ENCODE measurements around the gene THRA. TPM values are rescaled to one million over a fixed set of nuclear protein-coding genes. Genes with fewer than 3 reads are reported as not detected.

THRA gene
- total and polyA plus RNA-seq, 2 of the 8 experiments (the other 6 are each of a cell fraction or from before 2014, with no cell fraction given) = 6.4 to 10.2 TPM

DNA sequence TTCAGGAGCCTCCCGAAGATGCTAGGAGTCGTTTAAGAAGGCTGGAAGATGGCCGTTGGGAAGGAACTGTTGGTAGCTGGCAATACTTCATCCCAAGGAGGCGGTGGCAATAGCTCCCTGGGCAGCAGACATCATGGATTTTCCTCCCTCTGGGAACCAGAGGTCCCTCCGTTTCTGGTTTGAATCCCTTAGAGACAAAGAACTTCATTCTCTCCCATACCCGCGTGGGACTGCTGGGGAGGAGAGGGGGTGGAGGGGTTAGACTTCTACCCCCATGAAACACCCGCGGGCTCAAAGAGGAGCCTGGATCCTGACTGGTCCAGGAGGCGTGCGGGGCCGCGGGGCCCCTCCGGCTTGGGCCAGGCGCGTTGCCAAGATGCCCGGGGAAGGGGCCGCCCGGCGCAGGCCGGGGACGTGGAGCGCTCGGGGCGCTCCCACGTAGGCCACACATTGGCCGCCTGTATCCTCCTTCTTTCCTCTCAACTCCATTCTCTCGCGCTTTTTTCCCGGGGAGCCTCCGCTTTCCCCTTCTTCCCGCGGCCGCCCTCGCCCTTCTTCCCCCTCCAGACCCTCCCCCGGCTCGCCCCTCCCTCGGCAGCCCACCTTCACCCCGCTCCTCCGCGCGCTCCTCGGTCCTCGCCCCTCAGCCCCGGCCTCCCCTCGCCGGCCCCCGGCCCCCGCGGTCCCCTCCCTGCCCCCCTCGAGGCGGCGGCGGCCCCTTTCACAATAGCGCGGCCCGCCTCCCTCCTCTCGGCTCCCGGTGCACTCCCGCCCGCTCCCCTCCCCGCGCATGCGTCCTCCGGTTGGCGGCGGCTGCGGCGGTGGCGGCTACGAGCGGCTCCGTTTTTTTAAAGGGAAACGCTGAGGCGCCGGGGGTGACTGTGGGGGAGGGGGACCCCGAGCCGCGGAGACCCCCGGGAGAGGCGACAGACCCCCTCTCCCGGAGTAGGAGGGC, 58.7 kb downstream of the THRA start, which contains the start of gene MSL1 (continued):
- TF ChIP-seq POLR2AphosphoS5 (IDR thresholded peaks at IDR 0.05; ENCODE audit: low read depth, low read length) (peak; percentile 14; the same call in 1 of the 2 replicates), SIN3A (conservative IDR thresholded peaks at IDR 0.05 in 1 of 2, IDR thresholded peaks at IDR 0.05 in 1 of 2; ENCODE audit: low read depth in 1 of 2, low read length in 2 of 2) (peak in 1 of 2 experiments; percentile 58; a peak in 1 of 4 replicates), CREB1 (IDR thresholded peaks at IDR 0.05) (no peak), TAF1 (IDR thresholded peaks at IDR 0.05; ENCODE audit: low read depth, low read length) (peak; percentile 49; the same call in 1 of the 2 replicates), ASH2L (IDR thresholded peaks at IDR 0.05; ENCODE audit: low read length) (peak; percentile 64), RFX5 (IDR thresholded peaks at IDR 0.05; ENCODE audit: borderline replicate concordance, low read depth, low read length) (no peak), TAF7 (optimal IDR thresholded peaks at IDR 0.05; ENCODE audit: borderline replicate concordance, low read depth, low read length) (peak; percentile 22), YY1 (IDR thresholded peaks at IDR 0.05; ENCODE audit: low read depth, low read length) (no peak), POLR2A (IDR thresholded peaks at IDR 0.05; ENCODE audit: control extremely low read depth in 1 of 2, low read depth in 2 of 2, low read length in 2 of 2) (peak in 1 of 2 experiments; percentile 37; a peak in 1 of 3 replicates)
- TF ChIP-seq, protein P1, sequence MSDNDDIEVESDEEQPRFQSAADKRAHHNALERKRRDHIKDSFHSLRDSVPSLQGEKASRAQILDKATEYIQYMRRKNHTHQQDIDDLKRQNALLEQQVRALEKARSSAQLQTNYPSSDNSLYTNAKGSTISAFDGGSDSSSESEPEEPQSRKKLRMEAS (IDR thresholded peaks at IDR 0.05) = peak; percentile 25; the same call in 1 of the 2 replicates

Data from H1 (cell line).